ENCODE measurements around the gene C17orf107. TPM values are rescaled to one million over a fixed set of nuclear protein-coding genes. Genes with fewer than 3 reads are reported as not detected.
A peak's percentile ranks its signal among the peaks of the same experiment; 100 is the strongest.

C17orf107 gene
- total RNA-seq: 1.7 and 1.8 TPM in 2 replicates
- long read RNA-seq: 0 reads

DNA sequence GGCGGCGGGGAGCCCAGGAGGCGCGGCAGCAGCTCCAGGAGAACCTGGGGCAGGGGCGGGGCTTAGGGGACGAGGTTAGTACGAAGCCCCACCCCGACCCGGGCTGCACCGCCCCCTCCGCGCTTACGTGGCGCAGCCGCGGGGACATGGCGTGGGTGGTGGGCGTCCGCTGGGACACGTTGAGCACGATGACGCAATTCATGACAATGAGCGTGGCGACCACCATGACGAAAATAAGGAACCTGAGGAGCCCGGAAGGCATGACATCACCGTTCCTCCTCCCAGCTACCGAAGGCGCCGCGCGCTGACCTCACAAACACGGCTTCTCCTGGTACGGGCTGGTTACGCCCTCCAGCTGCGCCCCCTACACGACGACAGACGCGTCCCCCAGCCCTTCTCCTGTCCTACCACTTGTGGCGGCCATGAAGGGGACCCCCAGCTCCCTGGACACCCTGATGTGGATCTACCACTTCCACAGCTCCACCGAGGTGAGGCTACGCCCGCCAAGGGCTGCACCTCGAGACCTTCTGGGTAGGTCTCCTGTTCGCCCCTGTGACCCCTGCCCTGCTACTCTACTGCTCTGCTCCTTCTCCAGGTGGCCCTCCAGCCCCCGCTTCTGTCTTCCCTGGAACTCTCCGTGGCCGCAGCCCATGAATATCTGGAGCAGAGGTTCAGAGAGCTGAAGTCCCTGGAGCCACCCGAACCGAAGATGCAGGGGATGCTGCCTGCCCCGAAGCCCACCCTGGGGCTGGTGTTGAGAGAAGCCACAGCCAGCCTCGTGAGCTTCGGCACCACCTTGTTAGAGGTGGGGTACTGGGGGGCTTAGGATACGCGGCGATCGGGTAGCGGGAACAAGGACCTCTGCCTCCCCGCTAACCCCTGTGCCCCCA is at the start of gene C17orf107:
Gene C17orf107 (plus strand): TSS at position 196 of the 890 bp plus-strand sequence. CDS start 227 bp downstream, at position 423.
- no peaks in the 10 kb centered on the region for H3K9me3 Mint-ChIP-seq
- peaks cover 10% of the 10 kb centered on the region for H3K4me1 Mint-ChIP-seq
- TF ChIP-seq, protein P1, sequence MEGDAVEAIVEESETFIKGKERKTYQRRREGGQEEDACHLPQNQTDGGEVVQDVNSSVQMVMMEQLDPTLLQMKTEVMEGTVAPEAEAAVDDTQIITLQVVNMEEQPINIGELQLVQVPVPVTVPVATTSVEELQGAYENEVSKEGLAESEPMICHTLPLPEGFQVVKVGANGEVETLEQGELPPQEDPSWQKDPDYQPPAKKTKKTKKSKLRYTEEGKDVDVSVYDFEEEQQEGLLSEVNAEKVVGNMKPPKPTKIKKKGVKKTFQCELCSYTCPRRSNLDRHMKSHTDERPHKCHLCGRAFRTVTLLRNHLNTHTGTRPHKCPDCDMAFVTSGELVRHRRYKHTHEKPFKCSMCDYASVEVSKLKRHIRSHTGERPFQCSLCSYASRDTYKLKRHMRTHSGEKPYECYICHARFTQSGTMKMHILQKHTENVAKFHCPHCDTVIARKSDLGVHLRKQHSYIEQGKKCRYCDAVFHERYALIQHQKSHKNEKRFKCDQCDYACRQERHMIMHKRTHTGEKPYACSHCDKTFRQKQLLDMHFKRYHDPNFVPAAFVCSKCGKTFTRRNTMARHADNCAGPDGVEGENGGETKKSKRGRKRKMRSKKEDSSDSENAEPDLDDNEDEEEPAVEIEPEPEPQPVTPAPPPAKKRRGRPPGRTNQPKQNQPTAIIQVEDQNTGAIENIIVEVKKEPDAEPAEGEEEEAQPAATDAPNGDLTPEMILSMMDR (conservative IDR thresholded peaks at IDR 0.05): no peak
- H3K27me3 Mint-ChIP-seq (ENCODE audit: low read depth): peaks cover 14% of the 10 kb centered on the region
- H3K27ac Mint-ChIP-seq (ENCODE audit: unreplicated experiment): peak within 1 kb of the TSS; percentile 78
- no peak for DNase-seq (ENCODE audit: low read depth, low spot score)
- H3K36me3 Mint-ChIP-seq (ENCODE audit: low read depth): peaks cover 3% of the 10 kb centered on the region
- peak within 1 kb of the TSS; percentile 75 for H3K4me3 Mint-ChIP-seq

DNA sequence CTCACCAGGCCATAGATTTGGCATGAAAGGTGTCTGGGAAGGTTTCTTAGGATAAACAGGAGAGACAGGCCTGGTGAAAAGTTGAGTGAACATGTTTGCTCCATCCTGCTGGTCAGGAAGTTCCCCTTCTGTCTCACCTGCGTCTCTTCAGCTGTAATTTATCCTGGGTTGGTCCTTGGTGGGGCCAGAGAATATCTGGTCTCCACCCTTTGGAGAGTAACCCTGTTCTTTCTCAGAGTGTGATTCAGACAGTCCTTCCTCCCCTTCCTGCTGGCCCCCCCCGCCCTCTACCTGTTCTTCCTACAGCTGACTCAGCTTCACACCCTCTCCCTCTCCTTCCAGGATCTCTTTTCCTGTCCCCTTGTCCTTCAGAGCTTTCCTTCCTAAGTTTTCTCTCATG is 49.1 kb upstream of the C17orf107 start:
- no peak for DNase-seq (ENCODE audit: low read depth, low spot score)
- no peak overlapping the region for H3K4me3 Mint-ChIP-seq
- TF ChIP-seq, protein P1 (conservative IDR thresholded peaks at IDR 0.05): no peak
- no peaks in the 10 kb centered on the region for H3K9me3 Mint-ChIP-seq
- no peaks in the 10 kb centered on the region for H3K27me3 Mint-ChIP-seq (ENCODE audit: low read depth)
- no peak overlapping the region for H3K27ac Mint-ChIP-seq (ENCODE audit: unreplicated experiment)
- peaks cover 33% of the 10 kb centered on the region for H3K4me1 Mint-ChIP-seq
- H3K36me3 Mint-ChIP-seq (ENCODE audit: low read depth): no peaks in the 10 kb centered on the region

- H3K4me3 Mint-ChIP-seq: no peak overlapping the region
- H3K9me3 Mint-ChIP-seq: no peaks in the 10 kb centered on the region
- TF ChIP-seq, protein P1 (conservative IDR thresholded peaks at IDR 0.05): no peak
- no peak overlapping the region for H3K27ac Mint-ChIP-seq (ENCODE audit: unreplicated experiment)
- DNase-seq (ENCODE audit: low read depth, low spot score): no peak
- no peaks in the 10 kb centered on the region for H3K27me3 Mint-ChIP-seq (ENCODE audit: low read depth)
- H3K4me1 Mint-ChIP-seq: peaks cover 35% of the 10 kb centered on the region
- H3K36me3 Mint-ChIP-seq (ENCODE audit: low read depth): no peaks in the 10 kb centered on the region
Measured at GRCh38 chr17:4851084-4851483, 48.3 kb upstream of the C17orf107 start.

DNA sequence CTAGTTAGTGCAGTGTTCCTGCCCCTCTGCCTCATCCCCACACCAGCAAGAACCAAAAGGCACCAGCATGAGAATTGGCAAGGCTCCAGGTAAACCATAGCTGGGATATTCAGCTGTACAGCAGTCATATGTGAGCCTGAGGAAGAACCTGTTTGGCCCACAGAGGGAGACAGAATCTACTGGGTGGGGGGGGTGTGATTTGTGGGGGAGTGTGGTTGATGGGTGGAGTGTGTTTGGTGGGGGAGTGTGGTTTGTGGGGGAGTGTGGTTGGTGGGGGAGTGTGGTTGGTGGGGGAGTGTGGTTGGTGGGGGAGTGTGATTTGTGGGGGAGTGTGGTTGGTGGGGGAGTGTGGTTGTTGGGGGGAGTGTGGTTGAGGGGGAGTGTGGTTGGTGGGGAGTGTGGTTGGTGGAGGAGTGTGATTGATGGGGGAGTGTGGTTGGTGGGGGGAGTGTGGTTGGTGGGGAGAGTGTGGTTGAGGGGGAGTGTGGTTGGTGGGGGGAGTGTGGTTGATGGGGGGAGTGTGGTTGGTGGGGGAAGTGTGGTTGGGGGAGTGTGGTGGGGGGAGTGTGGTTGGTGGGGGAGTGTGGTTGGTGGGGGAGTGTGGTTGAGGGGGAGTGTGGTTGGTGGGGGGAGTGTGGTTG is 46.6 kb upstream of the C17orf107 start:
- H3K4me1 Mint-ChIP-seq: peaks cover 51% of the 10 kb centered on the region

DNA sequence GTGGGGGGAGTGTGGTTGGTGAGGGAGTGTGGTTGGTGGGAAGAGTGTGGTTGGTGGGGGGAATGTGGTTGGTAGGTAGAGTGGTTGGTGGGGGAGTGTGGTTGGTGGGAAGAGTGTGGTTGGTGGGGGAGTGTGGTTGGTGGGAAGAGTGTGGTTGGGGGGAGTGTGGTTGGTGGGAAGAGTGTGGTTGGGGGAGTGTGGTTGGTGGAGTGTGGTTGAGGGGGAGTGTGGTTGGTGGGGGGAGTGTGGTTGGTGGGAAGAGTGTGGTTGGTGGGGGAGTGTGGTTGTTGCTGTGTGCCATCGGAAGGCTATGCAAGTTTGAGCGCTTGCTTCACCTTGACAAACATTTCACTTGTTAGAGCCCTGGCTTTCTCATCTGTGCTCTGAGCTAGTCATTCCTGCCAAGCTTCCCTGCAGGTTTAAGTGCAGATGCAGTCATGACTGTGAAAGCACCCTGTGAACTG is 46.1 kb upstream of the C17orf107 start:
- TF ChIP-seq, protein P1 (conservative IDR thresholded peaks at IDR 0.05): no peak
- Mint-ChIP-seq H3K9me3 (no peaks in the 10 kb centered on the region), H3K4me1 (peaks cover 56% of the 10 kb centered on the region), H3K27ac (ENCODE audit: unreplicated experiment) (no peak overlapping the region), H3K36me3 (ENCODE audit: low read depth) (peaks cover 3% of the 10 kb centered on the region), H3K4me3 (no peak overlapping the region), H3K27me3 (ENCODE audit: low read depth) (no peaks in the 10 kb centered on the region)
- no peak for DNase-seq (ENCODE audit: low read depth, low spot score)

More for the DNA sequence above, 46.6 kb upstream of the C17orf107 start:
- no peak for DNase-seq (ENCODE audit: low read depth, low spot score)
- Mint-ChIP-seq H3K27ac (ENCODE audit: unreplicated experiment) (no peak overlapping the region), H3K9me3 (no peaks in the 10 kb centered on the region), H3K36me3 (ENCODE audit: low read depth) (peaks cover 3% of the 10 kb centered on the region), H3K27me3 (ENCODE audit: low read depth) (no peaks in the 10 kb centered on the region), H3K4me3 (no peak overlapping the region)
- TF ChIP-seq, protein P1 (conservative IDR thresholded peaks at IDR 0.05): no peak
